HEK293 (cell line): ENCODE measurements around the gene GDE1.
A peak's percentile ranks its signal among the peaks of the same experiment; 100 is the strongest.

Experiments
- BCL11A ChIP-seq: fragments of 450-650 bp; formaldehyde crosslinking; IDR thresholded peaks from 2 replicates; pipeline ENCODE4 v1.5.1; 2016; ENCODE audit warnings: low read depth, missing biosample characterization, missing genetic modification characterization
- EGR2 ChIP-seq: fragments of 450-650 bp; formaldehyde crosslinking; IDR thresholded peaks from 2 replicates; pipeline ENCODE4 v1.5.1; 2016; ENCODE audit warnings: low read depth, missing biosample characterization, missing genetic modification characterization
- SETDB1 ChIP-seq: IDR thresholded peaks from one replicate; pipeline ENCODE4 v1.6.1; 2017; ENCODE audit warnings: mild to moderate bottlenecking, low read length, moderate library complexity, mixed read lengths; ENCODE audit not compliant: insufficient read length
- SP7 ChIP-seq: fragments of 450-650 bp; formaldehyde crosslinking; IDR thresholded peaks from 2 replicates; pipeline ENCODE4 v1.5.1; 2016; ENCODE audit warnings: missing biosample characterization, missing genetic modification characterization
- YY1 ChIP-seq: fragments of 450-650 bp; formaldehyde crosslinking; IDR thresholded peaks from 2 replicates; pipeline ENCODE4 v1.5.1; 2018; ENCODE audit warnings: missing biosample characterization, missing genetic modification characterization
- ZFP3 ChIP-seq: fragments of 450-650 bp; formaldehyde crosslinking; IDR thresholded peaks from 2 replicates; pipeline ENCODE4 v1.5.1; 2016; ENCODE audit warnings: low read depth, missing biosample characterization, missing genetic modification characterization
- ZNF10 ChIP-seq: fragments of 450-650 bp; formaldehyde crosslinking; IDR thresholded peaks from 2 replicates; pipeline ENCODE4 v1.5.1; 2017; ENCODE audit warnings: missing biosample characterization, missing genetic modification characterization
- ZNF214 ChIP-seq: fragments of 450-650 bp; formaldehyde crosslinking; IDR thresholded peaks from 2 replicates; pipeline ENCODE4 v1.5.1; 2017; ENCODE audit warnings: missing biosample characterization, mild to moderate bottlenecking, missing genetic modification characterization, borderline replicate concordance
- ZNF221 ChIP-seq: fragments of 450-650 bp; formaldehyde crosslinking; IDR thresholded peaks from 2 replicates; pipeline ENCODE4 v1.5.1; 2017; ENCODE audit warnings: missing biosample characterization, missing genetic modification characterization, borderline replicate concordance
- ZNF239 ChIP-seq: fragments of 450-650 bp; formaldehyde crosslinking; IDR thresholded peaks from 2 replicates; pipeline ENCODE4 v1.5.1; 2016; ENCODE audit warnings: missing biosample characterization, missing genetic modification characterization
- ZNF248 ChIP-seq: fragments of 450-650 bp; formaldehyde crosslinking; IDR thresholded peaks from 2 replicates; pipeline ENCODE4 v1.5.1; 2017; ENCODE audit warnings: missing biosample characterization, missing genetic modification characterization
- ZNF37A ChIP-seq: fragments of 450-650 bp; IDR thresholded peaks from 2 replicates; pipeline ENCODE4 v1.5.1; 2018; ENCODE audit warnings: missing biosample characterization, missing genetic modification characterization
- ZNF521 ChIP-seq: fragments of 450-650 bp; formaldehyde crosslinking; IDR thresholded peaks from 2 replicates; pipeline ENCODE4 v1.5.1; 2017; ENCODE audit warnings: missing biosample characterization, mild to moderate bottlenecking, missing genetic modification characterization
- ZNF658 ChIP-seq: fragments of 450-650 bp; formaldehyde crosslinking; IDR thresholded peaks from 2 replicates; pipeline ENCODE4; 2016; ENCODE audit warnings: missing biosample characterization, missing genetic modification characterization
- ZNF664 ChIP-seq: fragments of 450-650 bp; formaldehyde crosslinking; IDR thresholded peaks from 2 replicates; pipeline ENCODE4 v1.5.1; 2016; ENCODE audit warnings: missing biosample characterization, missing genetic modification characterization
- ZNF670 ChIP-seq: fragments of 450-650 bp; formaldehyde crosslinking; IDR thresholded peaks from 2 replicates; pipeline ENCODE4 v1.5.1; 2016; ENCODE audit warnings: missing biosample characterization, missing genetic modification characterization, low read depth
- ZNF747 ChIP-seq: fragments of 450-650 bp; formaldehyde crosslinking; IDR thresholded peaks from 2 replicates; pipeline ENCODE4 v1.5.1; 2016; ENCODE audit warnings: missing biosample characterization, missing genetic modification characterization
- ZNF76 ChIP-seq: fragments of 450-650 bp; formaldehyde crosslinking; IDR thresholded peaks from 2 replicates; pipeline ENCODE4; 2016; ENCODE audit warnings: low read depth, missing biosample characterization, missing genetic modification characterization, borderline replicate concordance
- ZNF785 ChIP-seq: fragments of 450-650 bp; formaldehyde crosslinking; IDR thresholded peaks from 2 replicates; pipeline ENCODE4 v1.5.1; 2016; ENCODE audit warnings: missing biosample characterization, missing genetic modification characterization
- ZNF791 ChIP-seq: fragments of 450-650 bp; formaldehyde crosslinking; IDR thresholded peaks from 2 replicates; pipeline ENCODE4 v1.5.1; 2016; ENCODE audit warnings: missing biosample characterization, missing genetic modification characterization
- ZNF830 ChIP-seq: fragments of 450-650 bp; IDR thresholded peaks from 2 replicates; pipeline ENCODE4 v1.5.0; 2018; ENCODE audit warnings: missing biosample characterization, missing genetic modification characterization, low read depth, mild to moderate bottlenecking, moderate library complexity
- TF ChIP-seq, protein P1 (sequence below): fragments of 450-650 bp; formaldehyde crosslinking; IDR thresholded peaks from 2 replicates; pipeline ENCODE4 v1.5.1; 2016; ENCODE audit warnings: missing biosample characterization, missing genetic modification characterization
- TF ChIP-seq, protein P2 (sequence below): fragments of 450-650 bp; formaldehyde crosslinking; IDR thresholded peaks from 2 replicates; pipeline ENCODE4 v1.5.1; 2017; ENCODE audit warnings: missing biosample characterization, missing genetic modification characterization
- TF ChIP-seq, protein P3 (sequence below): fragments of 450-650 bp; formaldehyde crosslinking; IDR thresholded peaks from 2 replicates; pipeline ENCODE4 v1.5.1; 2016; ENCODE audit warnings: missing biosample characterization, missing genetic modification characterization
- TF ChIP-seq, protein P4 (sequence below): fragments of 450-650 bp; formaldehyde crosslinking; IDR thresholded peaks from 2 replicates; pipeline ENCODE4 v1.5.1; 2016; ENCODE audit warnings: missing biosample characterization, missing genetic modification characterization
- TF ChIP-seq, protein P5 (sequence below): fragments of 450-650 bp; formaldehyde crosslinking; IDR thresholded peaks from 2 replicates; pipeline ENCODE4 v1.5.1; 2017; ENCODE audit warnings: missing biosample characterization, missing genetic modification characterization
- TF ChIP-seq, protein P6 (sequence below): fragments of 450-650 bp; formaldehyde crosslinking; IDR thresholded peaks from 2 replicates; pipeline ENCODE4 v1.5.0; 2017; ENCODE audit warnings: missing biosample characterization, missing genetic modification characterization, borderline replicate concordance

GDE1 gene

DNA sequence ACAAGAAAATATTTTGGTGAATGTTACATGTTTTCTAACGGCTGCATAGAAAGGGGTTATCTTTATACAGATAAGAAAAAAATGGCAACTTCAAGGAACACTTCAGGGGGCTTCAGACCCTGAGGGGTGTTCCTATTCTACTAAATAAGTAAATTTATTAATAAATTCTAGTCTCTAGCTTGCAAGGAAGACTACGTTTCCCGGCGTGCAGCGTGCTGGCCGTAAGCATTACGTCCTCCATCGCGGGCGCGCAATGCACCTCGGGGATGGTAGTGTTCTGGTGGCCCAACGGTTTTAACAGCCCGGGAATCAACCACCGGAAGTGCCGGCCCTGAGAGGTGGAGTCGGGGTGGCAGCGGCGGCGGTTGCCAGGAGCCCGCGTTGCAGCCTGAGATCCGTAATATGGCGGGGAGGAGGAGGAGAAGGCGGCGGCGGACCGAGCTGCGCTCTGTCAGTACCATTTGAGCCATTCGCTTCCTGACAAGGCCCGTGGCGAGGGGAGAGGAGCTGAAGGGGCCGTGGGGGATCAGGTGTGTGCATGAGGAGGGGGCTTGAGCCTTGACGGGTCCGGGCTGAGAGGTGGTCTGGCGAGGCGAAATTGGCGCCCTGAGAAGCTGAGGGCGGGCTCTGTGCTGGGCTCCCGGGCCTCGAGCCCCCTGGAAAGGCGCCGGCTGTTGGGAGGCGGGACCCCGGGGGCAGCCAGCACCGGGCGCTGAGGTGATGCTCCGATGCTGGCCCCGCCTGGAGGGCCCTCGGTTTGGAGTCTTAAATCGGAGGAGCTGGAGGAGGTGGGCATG, 1.9 kb upstream of the GDE1 start, which contains the start of gene CCP110 (continued):
- no peak for TF ChIP-seq ZNF214 (tag by site-specific recombination)
- TF ChIP-seq, protein P1, sequence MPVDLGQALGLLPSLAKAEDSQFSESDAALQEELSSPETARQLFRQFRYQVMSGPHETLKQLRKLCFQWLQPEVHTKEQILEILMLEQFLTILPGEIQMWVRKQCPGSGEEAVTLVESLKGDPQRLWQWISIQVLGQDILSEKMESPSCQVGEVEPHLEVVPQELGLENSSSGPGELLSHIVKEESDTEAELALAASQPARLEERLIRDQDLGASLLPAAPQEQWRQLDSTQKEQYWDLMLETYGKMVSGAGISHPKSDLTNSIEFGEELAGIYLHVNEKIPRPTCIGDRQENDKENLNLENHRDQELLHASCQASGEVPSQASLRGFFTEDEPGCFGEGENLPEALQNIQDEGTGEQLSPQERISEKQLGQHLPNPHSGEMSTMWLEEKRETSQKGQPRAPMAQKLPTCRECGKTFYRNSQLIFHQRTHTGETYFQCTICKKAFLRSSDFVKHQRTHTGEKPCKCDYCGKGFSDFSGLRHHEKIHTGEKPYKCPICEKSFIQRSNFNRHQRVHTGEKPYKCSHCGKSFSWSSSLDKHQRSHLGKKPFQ (tag by site-specific recombination), result no peak
- no peak for TF ChIP-seq ZFP3 (tag by site-specific recombination)
- peak; percentile 70; the same call in 1 of the 2 replicates for TF ChIP-seq YY1 (tag by site-specific recombination)
- no peak for TF ChIP-seq ZNF239 (tag by site-specific recombination)
- no peak for TF ChIP-seq ZNF658 (tag by site-specific recombination)
- peak; percentile 78 for TF ChIP-seq SP7 (tag by site-specific recombination)
- TF ChIP-seq ZNF664 (tag by site-specific recombination), result no peak
- TF ChIP-seq EGR2 (tag by site-specific recombination), result peak; percentile 51; the same call in 1 of the 2 replicates
- no peak for TF ChIP-seq ZNF10 (tag by site-specific recombination)
- TF ChIP-seq, protein P2, sequence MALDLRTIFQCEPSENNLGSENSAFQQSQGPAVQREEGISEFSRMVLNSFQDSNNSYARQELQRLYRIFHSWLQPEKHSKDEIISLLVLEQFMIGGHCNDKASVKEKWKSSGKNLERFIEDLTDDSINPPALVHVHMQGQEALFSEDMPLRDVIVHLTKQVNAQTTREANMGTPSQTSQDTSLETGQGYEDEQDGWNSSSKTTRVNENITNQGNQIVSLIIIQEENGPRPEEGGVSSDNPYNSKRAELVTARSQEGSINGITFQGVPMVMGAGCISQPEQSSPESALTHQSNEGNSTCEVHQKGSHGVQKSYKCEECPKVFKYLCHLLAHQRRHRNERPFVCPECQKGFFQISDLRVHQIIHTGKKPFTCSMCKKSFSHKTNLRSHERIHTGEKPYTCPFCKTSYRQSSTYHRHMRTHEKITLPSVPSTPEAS (tag by site-specific recombination), result no peak
- TF ChIP-seq, protein P3, sequence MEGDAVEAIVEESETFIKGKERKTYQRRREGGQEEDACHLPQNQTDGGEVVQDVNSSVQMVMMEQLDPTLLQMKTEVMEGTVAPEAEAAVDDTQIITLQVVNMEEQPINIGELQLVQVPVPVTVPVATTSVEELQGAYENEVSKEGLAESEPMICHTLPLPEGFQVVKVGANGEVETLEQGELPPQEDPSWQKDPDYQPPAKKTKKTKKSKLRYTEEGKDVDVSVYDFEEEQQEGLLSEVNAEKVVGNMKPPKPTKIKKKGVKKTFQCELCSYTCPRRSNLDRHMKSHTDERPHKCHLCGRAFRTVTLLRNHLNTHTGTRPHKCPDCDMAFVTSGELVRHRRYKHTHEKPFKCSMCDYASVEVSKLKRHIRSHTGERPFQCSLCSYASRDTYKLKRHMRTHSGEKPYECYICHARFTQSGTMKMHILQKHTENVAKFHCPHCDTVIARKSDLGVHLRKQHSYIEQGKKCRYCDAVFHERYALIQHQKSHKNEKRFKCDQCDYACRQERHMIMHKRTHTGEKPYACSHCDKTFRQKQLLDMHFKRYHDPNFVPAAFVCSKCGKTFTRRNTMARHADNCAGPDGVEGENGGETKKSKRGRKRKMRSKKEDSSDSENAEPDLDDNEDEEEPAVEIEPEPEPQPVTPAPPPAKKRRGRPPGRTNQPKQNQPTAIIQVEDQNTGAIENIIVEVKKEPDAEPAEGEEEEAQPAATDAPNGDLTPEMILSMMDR (tag by site-specific recombination), result peak; percentile 20; the same call in 1 of the 2 replicates
- TF ChIP-seq, protein P4, sequence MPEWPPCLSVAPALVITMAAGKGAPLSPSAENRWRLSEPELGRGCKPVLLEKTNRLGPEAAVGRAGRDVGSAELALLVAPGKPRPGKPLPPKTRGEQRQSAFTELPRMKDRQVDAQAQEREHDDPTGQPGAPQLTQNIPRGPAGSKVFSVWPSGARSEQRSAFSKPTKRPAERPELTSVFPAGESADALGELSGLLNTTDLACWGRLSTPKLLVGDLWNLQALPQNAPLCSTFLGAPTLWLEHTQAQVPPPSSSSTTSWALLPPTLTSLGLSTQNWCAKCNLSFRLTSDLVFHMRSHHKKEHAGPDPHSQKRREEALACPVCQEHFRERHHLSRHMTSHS, result no peak
- TF ChIP-seq ZNF791 (tag by site-specific recombination), result no peak
- TF ChIP-seq ZNF248 (tag by site-specific recombination), result no peak
- no peak for TF ChIP-seq ZNF830 (tag by site-specific recombination)
- TF ChIP-seq ZNF76 (tag by site-specific recombination), result peak; percentile 93
- TF ChIP-seq ZNF521 (tag by site-specific recombination), result no peak
- TF ChIP-seq ZNF37A (tag by site-specific recombination), result no peak
- TF ChIP-seq, protein P5, sequence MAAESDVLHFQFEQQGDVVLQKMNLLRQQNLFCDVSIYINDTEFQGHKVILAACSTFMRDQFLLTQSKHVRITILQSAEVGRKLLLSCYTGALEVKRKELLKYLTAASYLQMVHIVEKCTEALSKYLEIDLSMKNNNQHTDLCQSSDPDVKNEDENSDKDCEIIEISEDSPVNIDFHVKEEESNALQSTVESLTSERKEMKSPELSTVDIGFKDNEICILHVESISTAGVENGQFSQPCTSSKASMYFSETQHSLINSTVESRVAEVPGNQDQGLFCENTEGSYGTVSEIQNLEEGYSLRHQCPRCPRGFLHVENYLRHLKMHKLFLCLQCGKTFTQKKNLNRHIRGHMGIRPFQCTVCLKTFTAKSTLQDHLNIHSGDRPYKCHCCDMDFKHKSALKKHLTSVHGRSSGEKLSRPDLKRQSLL, result no peak
- TF ChIP-seq ZNF221 (tag by site-specific recombination), result no peak
- TF ChIP-seq, protein P6, sequence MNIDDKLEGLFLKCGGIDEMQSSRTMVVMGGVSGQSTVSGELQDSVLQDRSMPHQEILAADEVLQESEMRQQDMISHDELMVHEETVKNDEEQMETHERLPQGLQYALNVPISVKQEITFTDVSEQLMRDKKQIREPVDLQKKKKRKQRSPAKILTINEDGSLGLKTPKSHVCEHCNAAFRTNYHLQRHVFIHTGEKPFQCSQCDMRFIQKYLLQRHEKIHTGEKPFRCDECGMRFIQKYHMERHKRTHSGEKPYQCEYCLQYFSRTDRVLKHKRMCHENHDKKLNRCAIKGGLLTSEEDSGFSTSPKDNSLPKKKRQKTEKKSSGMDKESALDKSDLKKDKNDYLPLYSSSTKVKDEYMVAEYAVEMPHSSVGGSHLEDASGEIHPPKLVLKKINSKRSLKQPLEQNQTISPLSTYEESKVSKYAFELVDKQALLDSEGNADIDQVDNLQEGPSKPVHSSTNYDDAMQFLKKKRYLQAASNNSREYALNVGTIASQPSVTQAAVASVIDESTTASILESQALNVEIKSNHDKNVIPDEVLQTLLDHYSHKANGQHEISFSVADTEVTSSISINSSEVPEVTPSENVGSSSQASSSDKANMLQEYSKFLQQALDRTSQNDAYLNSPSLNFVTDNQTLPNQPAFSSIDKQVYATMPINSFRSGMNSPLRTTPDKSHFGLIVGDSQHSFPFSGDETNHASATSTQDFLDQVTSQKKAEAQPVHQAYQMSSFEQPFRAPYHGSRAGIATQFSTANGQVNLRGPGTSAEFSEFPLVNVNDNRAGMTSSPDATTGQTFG, result no peak
- no peak for TF ChIP-seq BCL11A (tag by site-specific recombination)
- TF ChIP-seq SETDB1, result no peak
- no peak for TF ChIP-seq ZNF670 (tag by site-specific recombination)
- no peak for TF ChIP-seq ZNF785 (tag by site-specific recombination)
- TF ChIP-seq ZNF747, result no peak
